ENCODE measurements around the gene ARPIN.
"Not testable (repeated sequence)": the region's sequence is repeated elsewhere in the genome, so short reads cannot be mapped to it uniquely, and the experiment has no call there.

The ARPIN gene

GRCh38 chr15:89876396-89877082, 36.2 kb downstream of the ARPIN start:
- no peak for TF ChIP-seq CTCF (IDR thresholded peaks at IDR 0.05; ENCODE audit: control insufficient read depth, extremely low read depth, insufficient read depth)
- no peak for DNase-seq (ENCODE audit: low read depth)
- H3K4me3 ChIP-seq (ENCODE audit: low read depth, low read length): no peak overlapping the region

GRCh38 chr15:89875741-89876140, 37.0 kb downstream of the ARPIN start:
- DNase-seq (ENCODE audit: low read depth): no peak
- no peak overlapping the region for H3K4me3 ChIP-seq (ENCODE audit: low read depth, low read length)
- TF ChIP-seq CTCF (IDR thresholded peaks at IDR 0.05; ENCODE audit: control insufficient read depth, extremely low read depth, insufficient read depth): no peak

GRCh38 chr15:89874926-89875564, 37.7 kb downstream of the ARPIN start:
- DNase-seq (ENCODE audit: low read depth): no peak

DNA sequence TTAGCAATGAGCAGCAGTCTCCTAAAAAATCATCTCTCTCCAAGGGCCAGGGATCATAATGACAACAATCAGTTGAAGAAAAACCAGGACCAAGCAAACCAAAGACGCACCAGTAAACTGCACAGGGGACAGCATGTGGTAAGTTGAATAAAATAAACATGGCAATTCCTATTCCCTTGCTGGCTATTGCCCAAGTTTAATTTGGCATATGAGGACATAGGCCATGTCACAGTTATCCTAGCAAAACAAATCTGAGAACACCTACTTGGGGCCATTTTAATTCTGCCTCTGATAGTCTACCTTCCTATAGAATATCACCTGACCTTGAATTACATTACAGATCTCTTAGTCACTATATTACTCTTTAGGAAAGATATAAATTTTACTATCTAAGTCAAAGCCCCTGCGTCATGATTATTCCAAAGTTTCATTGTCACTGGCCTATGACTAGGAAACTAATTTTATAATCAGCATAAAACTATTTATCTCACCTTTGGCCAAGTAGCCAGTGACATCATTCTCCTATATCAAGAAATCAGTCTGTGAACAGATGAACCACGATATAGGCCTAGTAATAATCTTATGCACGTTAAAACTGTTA, 42.0 kb downstream of the ARPIN start:
- no peak for DNase-seq (ENCODE audit: low read depth)
- H3K4me3 ChIP-seq (ENCODE audit: low read depth, low read length): no peak overlapping the region
- TF ChIP-seq CTCF (IDR thresholded peaks at IDR 0.05; ENCODE audit: control insufficient read depth, extremely low read depth, insufficient read depth): no peak

More at GRCh38 chr15:89874926-89875564, 37.7 kb downstream of the ARPIN start:
- no peak overlapping the region for H3K4me3 ChIP-seq (ENCODE audit: low read depth, low read length)
- TF ChIP-seq CTCF (IDR thresholded peaks at IDR 0.05; ENCODE audit: control insufficient read depth, extremely low read depth, insufficient read depth): peak; percentile 98

DNA sequence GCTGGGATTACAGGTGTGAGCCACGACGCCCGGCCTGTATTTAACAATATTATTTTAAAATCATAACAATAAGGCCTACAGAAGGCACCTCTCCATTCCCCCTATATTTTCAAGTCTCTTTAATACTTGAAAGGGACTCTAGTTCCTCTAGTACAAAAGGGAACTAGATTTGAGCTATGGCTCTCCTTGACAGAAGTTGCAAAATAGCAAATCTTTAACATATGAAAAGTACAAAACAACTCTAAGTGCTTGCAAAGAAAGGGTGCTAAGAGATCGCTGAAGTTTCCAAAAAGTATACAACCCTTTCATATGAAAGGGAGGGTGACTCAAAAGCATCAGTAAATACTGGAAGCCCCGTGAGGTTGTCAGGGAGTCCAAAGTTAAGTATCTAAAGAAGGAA, 42.7 kb downstream of the ARPIN start:
- DNase-seq (ENCODE audit: low read depth): no peak
- no peak for TF ChIP-seq CTCF (IDR thresholded peaks at IDR 0.05; ENCODE audit: control insufficient read depth, extremely low read depth, insufficient read depth)

DNA sequence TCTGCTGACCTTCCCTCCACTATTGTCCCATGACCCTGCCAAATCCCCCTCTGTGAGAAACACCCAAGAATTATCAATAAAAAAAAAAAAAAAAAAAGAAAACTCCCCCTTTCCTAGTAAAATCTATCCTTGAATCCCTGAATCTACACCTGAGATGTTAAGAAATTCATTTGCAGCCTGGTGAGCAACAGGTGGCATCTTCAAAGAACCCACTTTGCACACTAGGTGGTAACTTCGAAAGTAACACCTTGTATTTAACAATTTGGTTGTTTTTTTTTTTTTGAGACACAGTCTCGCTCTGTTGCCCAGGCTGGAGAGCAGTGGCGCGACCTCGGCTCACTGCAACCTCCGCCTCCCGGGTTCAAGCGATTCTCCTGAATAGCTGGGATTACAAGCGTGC, 43.3 kb downstream of the ARPIN start:
- H3K4me3 ChIP-seq (ENCODE audit: low read depth, low read length); DNase-seq (ENCODE audit: low read depth): not testable (repeated sequence)

More for the DNA sequence above, 42.7 kb downstream of the ARPIN start:
- no peak overlapping the region for H3K4me3 ChIP-seq (ENCODE audit: low read depth, low read length)

GRCh38 chr15:89864958-89865739, 47.6 kb downstream of the ARPIN start:
- DNase-seq (ENCODE audit: low read depth): no peak

More at GRCh38 chr15:89864958-89865739, 47.6 kb downstream of the ARPIN start:
- H3K4me3 ChIP-seq (ENCODE audit: low read depth, low read length): no peak overlapping the region
- peak; percentile 30; the same call in 1 of the 2 replicates for TF ChIP-seq CTCF (IDR thresholded peaks at IDR 0.05; ENCODE audit: control insufficient read depth, extremely low read depth, insufficient read depth)

Measured in LNCaP clone FGC (cell line).